HepG2 (cell line): Measurements from ENCODE around the gene SPTBN5. TPM values are rescaled to one million over a fixed set of nuclear protein-coding genes. Genes with fewer than 3 reads are reported as not detected.

Experiments
- CBX5 ChIP-seq: sonication (generic); formaldehyde crosslinking; IDR thresholded peaks from 2 replicates; pipeline ENCODE4 v1.4.0; 2020; ENCODE audit warnings: missing genetic modification reagents, borderline replicate concordance
- CEBPB ChIP-seq: IDR thresholded peaks from 2 replicates; pipeline ENCODE4 v1.6.1; 2011; ENCODE audit warnings: low read depth, low read length, improper control_type of control experiment, borderline replicate concordance
- ETV6 ChIP-seq: sonication (generic); formaldehyde crosslinking; conservative IDR thresholded peaks from 2 replicates; pipeline ENCODE4 v1.4.0; 2020; ENCODE audit warnings: missing genetic modification reagents
- GPBP1L1 ChIP-seq: sonication (generic); formaldehyde crosslinking; IDR thresholded peaks from 2 replicates; pipeline ENCODE4 v1.5.0; 2020; ENCODE audit warnings: mild to moderate bottlenecking, missing genetic modification reagents
- KDM5A ChIP-seq: fragments of 200-600 bp; sonication (generic); IDR thresholded peaks from 2 replicates; pipeline ENCODE4 v1.7.0; 2018; ENCODE audit warnings: antibody characterized with exemption, mild to moderate bottlenecking, low read length, borderline replicate concordance
- MTF1 ChIP-seq: sonication (generic); formaldehyde crosslinking; IDR thresholded peaks from 2 replicates; pipeline ENCODE4 v1.5.0; 2020; ENCODE audit warnings: missing genetic modification reagents
- PPARG ChIP-seq: conservative IDR thresholded peaks from 2 replicates; pipeline ENCODE4 v1.6.1; 2016; ENCODE audit warnings: missing biosample characterization, missing genetic modification reagents
- RBAK ChIP-seq: sonication (generic); formaldehyde crosslinking; IDR thresholded peaks from 2 replicates; pipeline ENCODE4 v1.5.1; 2020; ENCODE audit warnings: mild to moderate bottlenecking, missing genetic modification reagents
- TBL1XR1 ChIP-seq: fragments of 150-350 bp; IDR thresholded peaks from 2 replicates; pipeline ENCODE4 v1.6.1; 2014; ENCODE audit warnings: borderline replicate concordance, low read length; ENCODE audit not compliant: partially characterized antibody
- TFE3 ChIP-seq: IDR thresholded peaks from 2 replicates; pipeline ENCODE4 v1.6.1; 2016
- TRAFD1 ChIP-seq: sonication (generic); formaldehyde crosslinking; IDR thresholded peaks from 2 replicates; pipeline ENCODE4 v1.5.1; 2020; ENCODE audit warnings: missing genetic modification reagents, mild to moderate bottlenecking, borderline replicate concordance
- ZBTB2 ChIP-seq: sonication (generic); formaldehyde crosslinking; IDR thresholded peaks from 2 replicates; pipeline ENCODE4 v1.8.0; 2022; ENCODE audit warnings: low read depth, missing genetic modification reagents
- ZBTB7A ChIP-seq: sonication (generic); formaldehyde crosslinking; IDR thresholded peaks from 2 replicates; pipeline ENCODE4 v1.8.0; 2022; ENCODE audit warnings: mild to moderate bottlenecking, missing genetic modification reagents
- ZNF143 ChIP-seq: sonication (generic); formaldehyde crosslinking; IDR thresholded peaks from 2 replicates; pipeline ENCODE4 v1.4.0; 2020; ENCODE audit warnings: missing genetic modification reagents
- ZNF205 ChIP-seq: IDR thresholded peaks from 2 replicates; pipeline ENCODE4 v1.6.1; 2018; ENCODE audit warnings: missing biosample characterization, missing genetic modification reagents
- ZNF513 ChIP-seq: sonication (generic); formaldehyde crosslinking; conservative IDR thresholded peaks from 2 replicates; pipeline ENCODE4 v1.5.0; 2020; ENCODE audit warnings: missing genetic modification reagents
- ZNF543 ChIP-seq: sonication (generic); formaldehyde crosslinking; IDR thresholded peaks from 2 replicates; pipeline ENCODE4 v1.4.0; 2020; ENCODE audit warnings: mild to moderate bottlenecking, missing genetic modification reagents
- ZNF598 ChIP-seq: sonication (generic); formaldehyde crosslinking; IDR thresholded peaks from 2 replicates; pipeline ENCODE4 v1.5.1; 2020; ENCODE audit warnings: mild to moderate bottlenecking, missing genetic modification reagents, borderline replicate concordance
- ZNF616 ChIP-seq: sonication (generic); formaldehyde crosslinking; IDR thresholded peaks from 2 replicates; pipeline ENCODE4 v1.5.0; 2020; ENCODE audit warnings: low read depth, mild to moderate bottlenecking, missing genetic modification reagents
- ZNF766 ChIP-seq: sonication (generic); formaldehyde crosslinking; IDR thresholded peaks from 2 replicates; pipeline ENCODE4 v1.5.0; 2020; ENCODE audit warnings: missing genetic modification reagents, borderline replicate concordance
- ZNF781 ChIP-seq: sonication (generic); formaldehyde crosslinking; IDR thresholded peaks from 2 replicates; pipeline ENCODE4 v1.5.1; 2020; ENCODE audit warnings: borderline replicate concordance, mild to moderate bottlenecking, missing genetic modification reagents; ENCODE audit errors: not compliant biosample characterization
- polyA plus RNA-seq, 8 experiments: library from polyadenylated mRNA; depleted of rRNA in 3 of 8; stranded (reverse) in 7 of 8; unstranded in 1 of 8; fragments of >200 nt; fragmentation: Illumina TruSeq in 4 of 8; extraction: Trizol in 4 of 8; gene quantifications; 2 replicates each; pipeline versions ENCODE4 v1.2.1 to v1.2.3, GENCODE V29; 2011 to 2016; ENCODE audit warnings: low read depth in 4 of 8, missing spikeins in 1 of 8, mixed read lengths in 1 of 8; ENCODE audit not compliant: insufficient read depth in 1 of 8
- total RNA-seq, 5 experiments: library from RNA; depleted of rRNA; stranded (reverse); fragments of >200 nt; fragmentation: Illumina TruSeq; extraction: Trizol; gene quantifications; 2 replicates each; pipeline ENCODE4 v1.2.3, GENCODE V29; 2016; ENCODE audit warnings: low read depth in 1 of 5

The SPTBN5 gene
- total and polyA plus RNA-seq, 2 of the 13 experiments (the other 11 are each of a cell fraction or from before 2014, with no cell fraction given) = 0.01 to 0.07 TPM

GRCh38 chr15:41827880-41828806, 65.7 kb downstream of the SPTBN5 start, which contains the start of gene JMJD7 (continued):
- TF ChIP-seq ZNF781 (CRISPR knock-in tag) (peak; percentile 15), GPBP1L1 (CRISPR knock-in tag) (no peak), TFE3 (CRISPR knock-in tag) (no peak), ZNF205 (CRISPR knock-in tag) (no peak), ZNF598 (CRISPR knock-in tag) (no peak; the same call in 1 of the 2 replicates), ETV6 (CRISPR knock-in tag) (no peak), ZNF543 (CRISPR knock-in tag) (no peak), KDM5A (0 out of 2 replicates have a peak, but pooled peaks have one; percentile 26), ZNF766 (CRISPR knock-in tag) (no peak), ZNF143 (CRISPR knock-in tag) (no peak), RBAK (CRISPR knock-in tag) (no peak), PPARG (CRISPR knock-in tag) (no peak), CEBPB (no peak), TBL1XR1 (no peak), ZNF616 (no peak), CBX5 (no peak), TRAFD1 (CRISPR knock-in tag) (no peak), ZNF513 (CRISPR knock-in tag) (no peak), ZBTB2 (CRISPR knock-in tag) (no peak), MTF1 (CRISPR knock-in tag) (no peak), ZBTB7A (no peak)
